Fibroblast of skin of left quadriceps (primary cell): Measurements from ENCODE around the gene ZNF280D.

Experiments
- DNase-seq, 2 experiments: peaks; one replicate each; pipeline ENCODE4 v3.0.0-alpha.2; 2013; ENCODE audit warnings: low read depth in 2 of 2

Gene ZNF280D

GRCh38 chr15:56640127-56640526 is 93.2 kb downstream of the ZNF280D start:
- no peak for DNase-seq

GRCh38 chr15:56639631-56640030 is 93.7 kb downstream of the ZNF280D start:
- DNase-seq, result no peak

GRCh38 chr15:56631765-56632164 is 101.5 kb downstream of the ZNF280D start:
- DNase-seq, result no peak

GRCh38 chr15:56628893-56629532 is 104.3 kb downstream of the ZNF280D start:
- DNase-seq, result no peak

- DNase-seq, result no peak
These were observed 113.4 kb downstream of the ZNF280D start for GRCh38 chr15:56619887-56620286.

GRCh38 chr15:56617628-56618027 is 115.7 kb downstream of the ZNF280D start:
- no peak for DNase-seq

- no peak for DNase-seq
These were observed 116.8 kb downstream of the ZNF280D start for GRCh38 chr15:56616551-56616950.

GRCh38 chr15:56613811-56614210 is 119.5 kb downstream of the ZNF280D start:
- DNase-seq, result no peak

- no peak for DNase-seq
These were observed 124.3 kb downstream of the ZNF280D start for GRCh38 chr15:56608993-56609392.

GRCh38 chr15:56608140-56608778 is 125.0 kb downstream of the ZNF280D start:
- peak; percentile 5 to 7 for DNase-seq

GRCh38 chr15:56602253-56602652 is 131.1 kb downstream of the ZNF280D start:
- no peak for DNase-seq

- no peak for DNase-seq
These were observed 132.9 kb downstream of the ZNF280D start for GRCh38 chr15:56600380-56600779.

GRCh38 chr15:56598991-56599390 is 134.3 kb downstream of the ZNF280D start:
- peak; percentile 19 to 22 for DNase-seq

- DNase-seq, result no peak
These were observed 145.6 kb downstream of the ZNF280D start for GRCh38 chr15:56587686-56588085.

GRCh38 chr15:56586206-56586605 is 147.1 kb downstream of the ZNF280D start:
- no peak for DNase-seq

- no peak for DNase-seq
These were observed 150.5 kb downstream of the ZNF280D start for GRCh38 chr15:56582785-56583184.
